MM.1S (cell line): ENCODE data around the gene FAM120AOS.

Experiments
- DNase-seq: peaks from one replicate; pipeline ENCODE4 v3.0.0-alpha.2; 2015
- H2AFZ ChIP-seq: fragments of 300-600 bp; sonication (generic); 2 replicates; pipeline ENCODE4 v1.6.0; 2016; ENCODE audit warnings: antibody characterized with exemption, low read length
- H3F3A ChIP-seq: fragments of 300-600 bp; sonication (generic); 2 replicates; pipeline ENCODE4 v1.6.1; 2016; ENCODE audit warnings: mild to moderate bottlenecking, antibody characterized with exemption, low read length, moderate library complexity, mixed read lengths; ENCODE audit not compliant: insufficient read depth
- H3K27ac ChIP-seq: fragments of 300-600 bp; sonication (generic); 2 replicates; pipeline ENCODE4 v1.5.1; 2016; ENCODE audit warnings: mild to moderate bottlenecking, low read length
- H3K27me3 ChIP-seq: fragments of 300-600 bp; sonication (generic); replicated peaks from 2 replicates; pipeline ENCODE4 v1.6.0; 2016; ENCODE audit warnings: low read length; ENCODE audit not compliant: insufficient read depth
- H3K36me3 ChIP-seq: fragments of 300-600 bp; sonication (generic); replicated peaks from 2 replicates; pipeline ENCODE4 v1.6.1; 2016; ENCODE audit warnings: mild to moderate bottlenecking, low read length, mixed read lengths; ENCODE audit not compliant: insufficient read depth
- H3K4me1 ChIP-seq: fragments of 300-600 bp; sonication (generic); 2 replicates; pipeline ENCODE4 v1.6.1; 2016; ENCODE audit warnings: low read length, mixed read lengths
- H3K4me2 ChIP-seq: fragments of 300-600 bp; sonication (generic); 2 replicates; pipeline ENCODE4 v1.6.0; 2016; ENCODE audit warnings: low read depth, low read length
- H3K4me3 ChIP-seq: fragments of 300-600 bp; sonication (generic); 2 replicates; pipeline ENCODE4 v1.5.1; 2016; ENCODE audit warnings: low read length, mixed read lengths
- H3K79me2 ChIP-seq: fragments of 300-600 bp; sonication (generic); 2 replicates; pipeline ENCODE4 v1.6.1; 2016; ENCODE audit warnings: mixed run types, low read length, mixed read lengths
- H3K9ac ChIP-seq: fragments of 300-600 bp; sonication (generic); 2 replicates; pipeline ENCODE4 v1.6.1; 2016; ENCODE audit warnings: low read length, mixed read lengths
- H3K9me2 ChIP-seq: fragments of 300-600 bp; sonication (generic); replicated peaks from 2 replicates; pipeline ENCODE4 v1.6.1; 2016; ENCODE audit warnings: mild to moderate bottlenecking, low read length, mixed read lengths; ENCODE audit not compliant: insufficient read depth
- H3K9me3 ChIP-seq: fragments of 300-600 bp; sonication (generic); replicated peaks from 2 replicates; pipeline ENCODE4 v1.6.1; 2016; ENCODE audit warnings: mild to moderate bottlenecking, low read length, mixed read lengths; ENCODE audit not compliant: insufficient read depth
- H4K20me1 ChIP-seq: fragments of 300-600 bp; sonication (generic); 2 replicates; pipeline ENCODE4 v1.6.1; 2016; ENCODE audit warnings: mild to moderate bottlenecking, low read length, moderate library complexity, mixed read lengths; ENCODE audit not compliant: insufficient read depth
- EZH2 ChIP-seq: fragments of 300-600 bp; sonication (generic); optimal IDR thresholded peaks from 2 replicates; pipeline ENCODE3; 2017; ENCODE audit warnings: low read depth, mild to moderate bottlenecking, antibody characterized with exemption, low read length, mixed read lengths
- EZH2phosphoT487 ChIP-seq: fragments of 300-600 bp; sonication (generic); IDR thresholded peaks from 2 replicates; pipeline ENCODE4 v1.6.1; 2018; ENCODE audit warnings: antibody characterized with exemption, low read length
- TF ChIP-seq, protein P1 (sequence below): fragments of 300-600 bp; sonication (generic); IDR thresholded peaks from 2 replicates; pipeline ENCODE4 v1.5.1; 2016; ENCODE audit warnings: antibody characterized with exemption, low read length, mixed read lengths

FAM120AOS gene

DNA sequence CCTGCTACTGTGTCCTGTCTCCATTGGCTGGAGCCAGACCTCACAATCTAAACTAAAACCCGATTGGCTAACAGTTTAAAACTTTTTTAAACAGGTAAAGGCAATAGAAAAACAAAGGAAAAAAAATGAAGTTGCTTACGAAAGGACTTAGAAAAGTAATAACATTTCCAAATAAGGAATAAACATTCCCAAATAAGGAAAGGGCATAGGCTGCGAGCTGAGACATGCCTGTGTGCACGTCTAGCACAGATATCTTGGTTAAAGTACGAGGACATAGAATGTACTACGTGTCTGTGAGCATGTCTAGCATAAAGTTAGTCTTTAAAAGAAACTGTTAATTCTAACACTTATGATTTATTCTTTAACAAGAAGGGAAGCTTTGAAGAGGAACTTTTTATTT, 17.2 kb downstream of the FAM120AOS start:
- H3K27ac ChIP-seq, result no peak overlapping the region
- H3K9me3 ChIP-seq, result no peaks in the 10 kb centered on the region
- H2AFZ ChIP-seq, result no peak overlapping the region
- no peaks in the 10 kb centered on the region for H3K79me2 ChIP-seq
- no peaks in the 10 kb centered on the region for H3K9me2 ChIP-seq
- H3K4me1 ChIP-seq, result no peaks in the 10 kb centered on the region
- DNase-seq, result no peak
- no peaks in the 10 kb centered on the region for H3K36me3 ChIP-seq
- no peaks in the 10 kb centered on the region for H4K20me1 ChIP-seq
- no peak overlapping the region for H3K4me3 ChIP-seq
- no peak for TF ChIP-seq EZH2phosphoT487
- TF ChIP-seq, protein P1, sequence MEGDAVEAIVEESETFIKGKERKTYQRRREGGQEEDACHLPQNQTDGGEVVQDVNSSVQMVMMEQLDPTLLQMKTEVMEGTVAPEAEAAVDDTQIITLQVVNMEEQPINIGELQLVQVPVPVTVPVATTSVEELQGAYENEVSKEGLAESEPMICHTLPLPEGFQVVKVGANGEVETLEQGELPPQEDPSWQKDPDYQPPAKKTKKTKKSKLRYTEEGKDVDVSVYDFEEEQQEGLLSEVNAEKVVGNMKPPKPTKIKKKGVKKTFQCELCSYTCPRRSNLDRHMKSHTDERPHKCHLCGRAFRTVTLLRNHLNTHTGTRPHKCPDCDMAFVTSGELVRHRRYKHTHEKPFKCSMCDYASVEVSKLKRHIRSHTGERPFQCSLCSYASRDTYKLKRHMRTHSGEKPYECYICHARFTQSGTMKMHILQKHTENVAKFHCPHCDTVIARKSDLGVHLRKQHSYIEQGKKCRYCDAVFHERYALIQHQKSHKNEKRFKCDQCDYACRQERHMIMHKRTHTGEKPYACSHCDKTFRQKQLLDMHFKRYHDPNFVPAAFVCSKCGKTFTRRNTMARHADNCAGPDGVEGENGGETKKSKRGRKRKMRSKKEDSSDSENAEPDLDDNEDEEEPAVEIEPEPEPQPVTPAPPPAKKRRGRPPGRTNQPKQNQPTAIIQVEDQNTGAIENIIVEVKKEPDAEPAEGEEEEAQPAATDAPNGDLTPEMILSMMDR, result no peak
- no peak for TF ChIP-seq EZH2
- H3K4me2 ChIP-seq, result no peak overlapping the region
- no peaks in the 10 kb centered on the region for H3F3A ChIP-seq
- no peaks in the 10 kb centered on the region for H3K27me3 ChIP-seq
- no peak overlapping the region for H3K9ac ChIP-seq

DNA sequence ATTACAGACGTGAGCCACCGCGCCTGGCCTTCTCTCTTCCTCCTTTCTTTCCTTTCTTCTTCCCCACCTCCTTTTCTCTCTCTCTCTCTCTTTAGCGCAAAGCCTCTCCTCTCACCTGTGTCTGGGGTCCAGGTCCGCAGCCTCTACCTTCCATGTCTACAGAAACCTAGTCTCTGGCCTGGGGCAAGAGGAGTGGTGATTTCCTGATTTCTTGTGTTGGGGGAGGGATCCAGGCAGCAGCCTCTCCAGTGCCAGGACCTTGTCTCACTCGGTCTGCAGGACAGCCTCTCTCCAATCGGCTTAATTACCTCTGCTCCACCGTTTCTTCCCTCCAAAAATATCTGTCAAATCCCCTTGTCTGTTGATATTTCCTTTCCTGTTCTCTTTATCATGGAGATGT, 18.0 kb downstream of the FAM120AOS start:
- no peak overlapping the region for H3K27ac ChIP-seq
- TF ChIP-seq, protein P1, result no peak
- TF ChIP-seq EZH2phosphoT487 (no peak), EZH2 (no peak)
- no peak overlapping the region for H2AFZ ChIP-seq

DNA sequence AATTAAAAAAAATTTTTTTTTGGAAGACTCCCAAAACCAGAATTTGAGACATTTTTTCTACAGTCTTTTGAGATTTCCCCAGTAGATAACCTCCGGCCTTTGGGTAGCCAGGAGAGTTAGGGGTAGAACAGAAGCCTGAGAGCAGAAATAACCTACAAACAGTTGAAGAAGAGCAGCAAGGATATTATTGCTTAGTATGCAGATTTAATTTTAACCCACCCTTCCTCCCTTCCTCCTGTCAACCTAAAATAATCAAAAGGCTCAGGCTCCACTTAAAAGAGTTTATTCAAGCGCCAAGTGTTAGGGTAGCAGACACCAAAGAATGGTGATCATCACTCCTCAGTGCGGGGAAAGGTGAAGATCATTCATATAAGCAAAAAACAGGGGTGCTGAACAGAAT, 19.3 kb downstream of the FAM120AOS start:
- Histone ChIP-seq H3K79me2 (no peaks in the 10 kb centered on the region), H3K9me3 (no peaks in the 10 kb centered on the region), H3K27me3 (no peaks in the 10 kb centered on the region), H3K9me2 (no peaks in the 10 kb centered on the region), H3K9ac (no peak overlapping the region), H2AFZ (no peak overlapping the region), H3K4me3 (no peak overlapping the region), H4K20me1 (no peaks in the 10 kb centered on the region), H3K4me1 (no peaks in the 10 kb centered on the region), H3K36me3 (no peaks in the 10 kb centered on the region), H3F3A (no peaks in the 10 kb centered on the region), H3K27ac (no peak overlapping the region), H3K4me2 (no peak overlapping the region)
- TF ChIP-seq EZH2phosphoT487, result no peak
- TF ChIP-seq EZH2, result no peak
- TF ChIP-seq, protein P1, result no peak
- no peak for DNase-seq

More for the DNA sequence above, 18.0 kb downstream of the FAM120AOS start:
- H3K27me3 ChIP-seq, result no peaks in the 10 kb centered on the region
- no peaks in the 10 kb centered on the region for H3F3A ChIP-seq
- DNase-seq, result no peak
- no peak overlapping the region for H3K4me2 ChIP-seq
- no peak overlapping the region for H3K9ac ChIP-seq
- H3K9me3 ChIP-seq, result no peaks in the 10 kb centered on the region
- no peaks in the 10 kb centered on the region for H3K79me2 ChIP-seq
- H3K9me2 ChIP-seq, result no peaks in the 10 kb centered on the region
- H3K4me3 ChIP-seq, result no peak overlapping the region
- no peaks in the 10 kb centered on the region for H4K20me1 ChIP-seq
- H3K36me3 ChIP-seq, result no peaks in the 10 kb centered on the region
- no peaks in the 10 kb centered on the region for H3K4me1 ChIP-seq
